Stimulated activated CD4-positive, alpha-beta T cell treated with anti-CD3 and anti-CD28 coated beads, Interleukin-15, amount 100 ng/mL, for 48 hours (primary cell): Measurements from ENCODE around the gene RBBP6.
"Not testable (repeated sequence)": the region's sequence is repeated elsewhere in the genome, so short reads cannot be mapped to it uniquely, and the experiment has no call there.

Source experiments
- DNase-seq, 2 donors: peaks; one replicate each; pipeline ENCODE4 v3.0.0-alpha.2; 2020; ENCODE audit warnings: low read depth in 2 of 2

The RBBP6 gene

DNA sequence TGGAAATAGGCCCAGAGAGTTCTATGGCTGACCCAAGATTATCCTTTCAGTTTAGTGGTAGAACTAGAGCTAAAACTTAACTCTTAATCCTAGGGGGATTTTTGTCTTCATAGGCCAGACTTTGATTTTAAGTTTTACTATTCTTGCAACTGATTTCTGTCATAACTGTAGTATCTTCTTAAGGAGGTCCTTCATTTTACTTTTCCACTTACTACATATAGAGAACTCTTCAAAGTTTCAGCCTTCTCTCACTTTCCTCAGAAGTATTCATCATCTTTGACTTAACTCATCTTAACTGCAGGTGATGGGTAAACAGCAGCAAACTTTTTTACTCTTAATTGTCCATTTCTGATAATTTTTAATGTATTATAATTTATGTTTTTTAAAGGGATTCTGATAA lies 23.4 kb downstream of the RBBP6 start:
- no peak for DNase-seq

- DNase-seq: no peak
These were observed 29.0 kb downstream of the RBBP6 start for GRCh38 chr16:24568392-24568791.

- no peak for DNase-seq
These were observed 31.7 kb downstream of the RBBP6 start for GRCh38 chr16:24571096-24571495.

GRCh38 chr16:24572069-24572468 lies 32.7 kb downstream of the RBBP6 start:
- no peak for DNase-seq

DNA sequence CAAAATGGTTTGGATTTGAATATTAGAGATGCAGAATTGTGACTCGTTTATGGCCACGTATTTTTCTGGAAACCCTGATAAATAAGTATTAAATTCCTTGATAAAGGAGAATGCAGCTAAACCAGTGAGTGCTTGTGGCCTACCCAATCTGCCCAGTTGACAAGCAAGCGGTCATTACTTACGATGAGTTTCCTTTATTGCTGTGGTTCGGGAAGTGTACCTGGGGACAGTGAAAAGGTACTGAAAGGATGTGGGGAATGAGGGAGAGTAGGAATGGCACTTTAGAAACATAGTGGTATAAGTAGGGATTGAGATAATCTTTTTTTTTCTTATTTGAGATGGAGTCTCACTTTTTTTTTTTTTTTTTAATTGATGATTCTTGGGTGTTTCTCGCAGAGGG lies 33.8 kb downstream of the RBBP6 start:
- DNase-seq: no peak

- not testable (repeated sequence) for DNase-seq
These were observed 35.4 kb downstream of the RBBP6 start for GRCh38 chr16:24574515-24575485.

DNA sequence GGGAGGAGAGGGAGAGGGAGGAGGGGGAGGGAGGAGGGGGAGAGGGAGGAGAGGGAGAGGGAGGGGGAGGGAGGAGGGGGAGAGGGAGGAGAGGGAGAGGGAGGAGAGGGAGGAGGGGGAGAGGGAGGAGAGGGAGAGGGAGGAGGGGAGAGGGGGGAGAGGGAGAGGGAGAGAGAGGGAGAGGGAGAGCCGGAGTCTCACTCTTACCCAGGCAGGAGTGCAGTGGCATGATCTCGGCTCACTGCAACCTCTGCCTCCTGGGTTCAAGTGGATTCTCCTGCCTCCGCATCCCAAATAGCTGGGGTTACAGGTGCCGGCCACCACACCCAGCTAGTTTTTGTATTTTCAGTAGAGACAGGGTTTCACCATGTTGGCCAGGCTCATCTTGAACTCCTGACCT lies 36.4 kb downstream of the RBBP6 start:
- DNase-seq: not testable (repeated sequence)

DNA sequence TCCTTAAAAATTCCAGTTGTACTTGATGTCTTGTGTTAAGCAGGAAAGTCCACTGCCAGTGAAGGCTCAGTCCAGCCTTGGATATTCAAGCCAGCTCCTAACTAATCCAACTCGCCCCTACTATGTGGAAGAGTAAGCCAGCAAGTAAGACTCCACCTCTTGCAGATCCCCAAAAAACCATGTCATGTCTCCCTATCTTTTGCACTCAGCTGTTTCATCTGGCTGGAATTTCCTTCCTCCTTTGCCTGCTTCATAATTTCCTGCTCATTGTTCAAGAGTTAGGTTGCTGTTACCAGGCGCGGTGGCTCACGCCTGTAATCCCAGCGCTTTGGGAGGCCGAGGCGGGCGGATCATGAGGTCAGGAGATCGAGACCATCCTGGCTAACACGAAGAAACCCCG lies 37.8 kb downstream of the RBBP6 start:
- no peak for DNase-seq

DNA sequence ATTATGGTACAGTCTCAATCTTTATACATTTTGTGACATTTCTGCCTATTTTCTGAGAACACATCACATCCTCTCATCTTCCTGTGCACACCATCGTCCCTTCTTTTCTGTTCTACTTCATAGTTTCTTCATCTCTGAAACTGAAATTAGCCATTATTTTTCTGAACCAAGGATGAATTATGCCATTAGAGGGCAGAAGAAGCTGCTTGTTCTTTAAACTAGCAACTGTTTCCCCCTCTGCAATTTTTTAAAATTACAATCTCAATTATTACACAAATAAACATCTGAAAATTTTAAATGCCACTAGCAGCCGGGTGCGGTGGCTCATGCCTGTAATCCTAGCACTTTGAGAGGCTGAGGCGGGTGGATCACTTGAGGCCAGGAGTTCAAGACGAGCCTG lies 41.3 kb downstream of the RBBP6 start:
- DNase-seq: no peak

DNA sequence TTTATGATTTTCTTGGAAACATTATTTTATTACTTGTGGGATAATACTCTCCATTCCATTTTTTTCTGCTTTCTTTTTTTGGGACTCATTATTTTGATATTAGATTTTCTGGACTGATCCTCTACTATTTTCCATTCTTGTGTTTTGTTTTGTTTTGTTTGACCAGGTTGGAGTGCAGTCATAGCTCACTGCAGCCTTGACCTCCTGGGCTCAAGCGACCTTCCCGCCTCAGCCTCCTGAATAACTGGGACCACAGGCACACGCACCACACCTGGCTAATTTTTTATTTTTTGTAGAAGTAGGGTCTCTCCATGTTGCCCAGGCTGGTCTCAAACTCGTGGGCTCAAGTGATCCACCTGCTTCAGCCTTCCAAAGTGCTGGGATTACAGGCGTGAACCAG lies 44.1 kb downstream of the RBBP6 start:
- no peak for DNase-seq

- no peak for DNase-seq
These were observed 50.6 kb downstream of the RBBP6 start for GRCh38 chr16:24589997-24590396.

- DNase-seq: no peak
These were observed 59.5 kb downstream of the RBBP6 start for GRCh38 chr16:24598777-24599437.

DNA sequence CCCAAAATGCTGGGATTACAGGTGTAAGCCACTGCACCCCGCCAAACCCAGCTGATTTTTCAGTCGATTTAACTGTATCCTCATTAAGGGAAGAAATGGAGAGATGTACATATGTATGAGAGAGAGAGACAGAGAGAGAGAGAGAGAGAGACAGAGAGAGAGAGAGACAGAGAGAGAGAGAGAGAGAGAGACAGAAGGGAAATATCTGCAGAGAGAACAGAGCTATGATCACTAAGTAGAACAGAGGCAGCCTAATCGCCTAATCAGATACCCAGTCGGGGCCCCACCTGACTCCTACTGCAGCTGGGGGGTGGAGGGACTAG lies 70.0 kb downstream of the RBBP6 start:
- DNase-seq: no peak

DNA sequence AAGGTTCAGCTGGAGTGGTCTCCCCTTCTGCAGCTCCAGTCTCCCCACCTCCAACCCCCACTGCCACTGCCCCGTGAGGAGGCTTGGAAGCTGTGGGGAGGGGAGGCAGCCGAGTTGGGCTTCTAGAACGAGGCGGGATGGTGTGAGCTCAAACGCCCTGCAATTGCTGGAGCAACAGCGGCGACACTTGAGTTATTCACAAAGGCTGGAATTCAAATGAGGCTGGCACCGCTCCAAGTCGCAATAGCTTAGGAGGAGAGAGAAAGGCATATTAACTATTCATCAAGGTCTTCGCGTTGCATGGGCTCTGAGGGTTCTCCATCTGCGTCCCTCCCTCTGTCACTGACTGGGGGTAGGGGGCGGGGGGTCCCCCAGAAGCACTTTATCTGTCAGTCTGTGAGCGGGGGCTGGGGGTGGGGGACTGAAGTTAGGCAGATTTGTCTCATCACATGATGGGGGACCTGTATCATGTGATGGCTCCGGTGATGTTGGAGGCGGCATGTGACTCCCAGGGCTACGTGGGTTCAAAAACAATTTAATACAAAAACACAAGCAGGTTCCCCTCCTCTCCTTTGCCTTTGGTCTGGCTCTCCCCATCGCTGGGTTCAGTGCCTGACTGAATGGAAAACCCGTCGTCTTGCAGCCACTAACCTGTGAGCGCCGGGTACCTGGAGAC lies 70.5 kb downstream of the RBBP6 start:
- DNase-seq: no peak

DNA sequence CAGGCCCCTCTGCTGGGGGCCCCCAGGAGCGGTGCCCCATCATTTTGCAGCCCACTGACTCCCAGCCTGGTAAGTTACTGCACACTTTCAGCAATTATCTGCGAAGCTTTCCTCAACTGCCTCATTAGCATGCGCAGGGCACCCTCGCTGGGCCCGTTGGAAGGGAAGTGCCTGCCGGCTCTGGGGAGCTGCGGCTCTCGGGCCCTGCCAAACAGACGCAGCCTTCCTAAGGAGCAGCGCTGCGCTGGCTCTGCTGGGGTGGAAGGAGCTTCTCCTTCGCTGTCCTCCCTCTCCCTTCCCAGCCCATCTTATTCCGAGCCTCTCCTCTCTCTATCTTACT lies 71.0 kb downstream of the RBBP6 start:
- no peak for DNase-seq

GRCh38 chr16:24611310-24611709 lies 71.9 kb downstream of the RBBP6 start:
- no peak for DNase-seq

GRCh38 chr16:24612656-24613055 lies 73.3 kb downstream of the RBBP6 start:
- no peak for DNase-seq

DNA sequence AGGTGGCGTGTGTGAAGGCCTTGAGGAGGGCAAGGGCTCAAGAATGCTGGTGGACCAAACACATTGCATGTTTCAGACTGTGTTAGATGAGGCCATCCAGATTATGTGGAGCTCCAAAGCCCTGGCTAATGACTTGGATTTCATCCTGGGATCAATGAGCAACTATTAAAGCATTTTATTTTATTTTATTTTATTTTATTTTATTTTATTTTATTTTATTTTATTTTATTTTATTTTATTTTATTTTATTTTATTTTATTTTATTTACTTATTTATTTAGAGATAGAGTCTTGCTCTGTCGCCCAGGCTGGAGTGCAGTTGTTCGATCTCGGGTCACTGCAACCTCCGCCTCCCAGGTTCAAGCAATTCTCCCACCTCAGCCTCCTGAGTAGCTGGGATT lies 73.9 kb downstream of the RBBP6 start:
- not testable (repeated sequence) for DNase-seq

DNA sequence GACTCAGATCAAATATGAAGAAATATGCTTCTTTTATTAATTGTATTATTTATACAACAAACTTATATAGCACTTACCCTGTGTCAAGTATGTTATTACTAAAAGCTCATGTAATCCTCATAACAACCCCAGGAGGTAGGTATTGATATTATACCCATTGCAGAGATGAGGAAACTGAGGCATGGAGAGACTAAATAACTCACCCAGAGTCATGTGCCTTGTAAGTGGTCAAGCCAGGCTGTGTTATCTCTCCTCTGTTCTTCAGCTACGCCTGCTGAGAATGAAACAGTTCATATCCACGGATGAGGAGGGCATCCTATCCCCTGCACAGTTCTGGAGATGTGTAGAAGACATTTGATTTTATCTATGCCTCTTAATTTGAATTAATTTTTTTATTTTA lies 78.1 kb downstream of the RBBP6 start:
- DNase-seq: no peak
